ENCODE data around the gene TSC2.
"Not testable (repeated sequence)": the region's sequence is repeated elsewhere in the genome, so short reads cannot be mapped to it uniquely, and the experiment has no call there.

DNA sequence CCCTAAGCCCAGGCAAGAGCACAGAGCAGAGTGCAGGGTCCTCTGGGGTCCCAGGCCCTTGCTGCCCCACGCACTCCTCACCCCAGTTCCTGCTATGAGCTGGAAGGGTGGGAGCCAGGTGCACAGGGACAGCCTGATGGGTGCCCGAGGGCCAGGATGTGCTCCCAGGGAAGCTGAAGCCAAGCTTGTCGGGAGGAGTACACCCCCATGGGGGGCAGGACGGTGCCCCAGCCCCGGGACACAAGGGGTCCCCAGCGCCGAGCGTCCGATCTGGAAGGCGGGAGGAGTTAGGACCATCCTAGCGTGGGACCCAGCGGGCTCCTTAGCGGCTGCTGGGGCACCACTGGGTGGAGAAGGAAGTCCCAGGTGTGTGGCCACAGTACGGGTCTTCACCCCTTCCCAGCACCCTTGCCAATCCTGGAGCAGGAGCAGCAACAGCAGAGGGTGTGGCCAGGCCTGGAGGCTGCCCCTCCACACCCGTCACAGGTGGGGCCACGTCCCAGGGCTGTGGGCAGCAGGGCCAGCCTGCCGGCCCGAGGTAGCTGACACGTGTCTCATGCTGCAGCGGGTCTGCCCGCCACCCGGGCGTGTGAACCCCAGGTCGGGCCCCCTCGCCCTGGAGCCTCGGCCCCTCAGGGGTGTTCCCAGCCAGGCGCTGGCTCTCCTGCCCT lies 76.1 kb downstream of the TSC2 start:
- not testable (repeated sequence) for TF ChIP-seq POLR2A, POLR2AphosphoS5 (IDR thresholded peaks at IDR 0.05; ENCODE audit: low read depth, low read length)

Data from GM12892 (cell line).